Skeletal muscle satellite cell (primary cell): ENCODE measurements around the gene LY9.
"Not testable (repeated sequence)": the region's sequence is repeated elsewhere in the genome, so short reads cannot be mapped to it uniquely, and the experiment has no call there.

Source experiments
- H3K27me3 ChIP-seq: 2 replicates; pipeline ENCODE4 v1.7.0; 2013; ENCODE audit warnings: low read length; ENCODE audit not compliant: control insufficient read depth, insufficient read depth
- H3K36me3 ChIP-seq: 2 replicates; pipeline ENCODE4 v1.7.0; 2013; ENCODE audit warnings: mild to moderate bottlenecking, control low read depth, low read length; ENCODE audit not compliant: insufficient read depth
- H3K4me1 ChIP-seq: 2 replicates; pipeline ENCODE4 v1.7.0; 2013; ENCODE audit warnings: low read length; ENCODE audit not compliant: control insufficient read depth, insufficient read depth
- H3K4me2 ChIP-seq: 2 replicates; pipeline ENCODE4 v1.7.0; 2013; ENCODE audit warnings: mild to moderate bottlenecking, low read length
- H3K4me3 ChIP-seq: 2 replicates; pipeline ENCODE4 v1.7.0; 2013; ENCODE audit warnings: low read length
- H3K9ac ChIP-seq: 2 replicates; pipeline ENCODE4 v1.7.0; 2013; ENCODE audit warnings: mild to moderate bottlenecking, low read depth, low read length, moderate library complexity
- H3K9me3 ChIP-seq: replicated peaks from 2 replicates; pipeline ENCODE4 v1.7.0; 2013; ENCODE audit warnings: mild to moderate bottlenecking, control low read depth, low read length

LY9 gene

GRCh38 chr1:160774886-160775719, 20.9 kb upstream of the LY9 start:
- H3K27me3 ChIP-seq = no peaks in the 10 kb centered on the region
- no peaks in the 10 kb centered on the region for H3K9me3 ChIP-seq
- H3K36me3 ChIP-seq = no peaks in the 10 kb centered on the region
- no peak overlapping the region for H3K4me2 ChIP-seq
- H3K4me3 ChIP-seq = no peak overlapping the region
- H3K4me1 ChIP-seq = no peaks in the 10 kb centered on the region
- H3K9ac ChIP-seq = no peak overlapping the region

GRCh38 chr1:160776178-160776577, 19.8 kb upstream of the LY9 start:
- Histone ChIP-seq H3K9me3 (no peaks in the 10 kb centered on the region), H3K36me3 (no peaks in the 10 kb centered on the region), H3K27me3 (no peaks in the 10 kb centered on the region), H3K4me1 (no peaks in the 10 kb centered on the region), H3K9ac (no peak overlapping the region), H3K4me3 (no peak overlapping the region), H3K4me2 (no peak overlapping the region)

GRCh38 chr1:160777486-160778089, 18.4 kb upstream of the LY9 start:
- no peak overlapping the region for H3K4me3 ChIP-seq
- H3K9me3 ChIP-seq = no peaks in the 10 kb centered on the region
- H3K27me3 ChIP-seq = no peaks in the 10 kb centered on the region
- H3K9ac ChIP-seq = no peak overlapping the region
- no peak overlapping the region for H3K4me2 ChIP-seq
- H3K36me3 ChIP-seq = no peaks in the 10 kb centered on the region
- H3K4me1 ChIP-seq = no peaks in the 10 kb centered on the region

- no peak overlapping the region for H3K4me3 ChIP-seq
- H3K36me3 ChIP-seq = no peaks in the 10 kb centered on the region
- no peaks in the 10 kb centered on the region for H3K4me1 ChIP-seq
- no peak overlapping the region for H3K9ac ChIP-seq
- H3K4me2 ChIP-seq = no peak overlapping the region
- no peaks in the 10 kb centered on the region for H3K27me3 ChIP-seq
- no peaks in the 10 kb centered on the region for H3K9me3 ChIP-seq
Measured at GRCh38 chr1:160778976-160779375, 17.0 kb upstream of the LY9 start.

GRCh38 chr1:160779626-160780397, 16.2 kb upstream of the LY9 start:
- Histone ChIP-seq H3K4me1 (no peaks in the 10 kb centered on the region), H3K4me3 (no peak overlapping the region), H3K4me2 (no peak overlapping the region), H3K27me3 (no peaks in the 10 kb centered on the region), H3K9ac (no peak overlapping the region), H3K36me3 (no peaks in the 10 kb centered on the region), H3K9me3 (no peaks in the 10 kb centered on the region)

GRCh38 chr1:160780398-160780755, 15.6 kb upstream of the LY9 start:
- Histone ChIP-seq H3K9me3 (no peaks in the 10 kb centered on the region), H3K36me3 (no peaks in the 10 kb centered on the region), H3K4me2 (no peak overlapping the region), H3K9ac (no peak overlapping the region), H3K27me3 (no peaks in the 10 kb centered on the region), H3K4me3 (no peak overlapping the region), H3K4me1 (no peaks in the 10 kb centered on the region)

- H3K9ac ChIP-seq = no peak overlapping the region
- H3K27me3 ChIP-seq = no peaks in the 10 kb centered on the region
Measured at GRCh38 chr1:160781186-160781766, 14.7 kb upstream of the LY9 start.

GRCh38 chr1:160781914-160782689, 13.9 kb upstream of the LY9 start:
- Histone ChIP-seq H3K36me3 (no peaks in the 10 kb centered on the region), H3K4me2 (no peak overlapping the region), H3K4me1 (no peaks in the 10 kb centered on the region), H3K27me3 (no peaks in the 10 kb centered on the region), H3K9me3 (no peaks in the 10 kb centered on the region), H3K4me3 (no peak overlapping the region), H3K9ac (no peak overlapping the region)

More at GRCh38 chr1:160781186-160781766, 14.7 kb upstream of the LY9 start:
- H3K4me3 ChIP-seq = no peak overlapping the region
- no peaks in the 10 kb centered on the region for H3K4me1 ChIP-seq
- H3K36me3 ChIP-seq = no peaks in the 10 kb centered on the region
- no peaks in the 10 kb centered on the region for H3K9me3 ChIP-seq
- no peak overlapping the region for H3K4me2 ChIP-seq

- not testable (repeated sequence) for H3K4me2 ChIP-seq, H3K4me1 ChIP-seq, H3K36me3 ChIP-seq, H3K9me3 ChIP-seq, H3K4me3 ChIP-seq, H3K27me3 ChIP-seq, H3K9ac ChIP-seq
Measured at GRCh38 chr1:160782988-160783765, 12.8 kb upstream of the LY9 start.

- Histone ChIP-seq H3K4me2 (no peak overlapping the region), H3K4me3 (no peak overlapping the region), H3K9me3 (no peaks in the 10 kb centered on the region), H3K36me3 (no peaks in the 10 kb centered on the region), H3K9ac (no peak overlapping the region), H3K4me1 (no peaks in the 10 kb centered on the region), H3K27me3 (no peaks in the 10 kb centered on the region)
Measured at GRCh38 chr1:160789051-160789701, 6.8 kb upstream of the LY9 start.
